Stomach (tissue), 9 donors: ENCODE data around the gene PHACTR3. TPM values are rescaled to one million over a fixed set of nuclear protein-coding genes. Genes with fewer than 3 reads are reported as not detected.

Experiments used
- DNase-seq, 2 donors: peaks; one replicate each; pipeline versions ENCODE4 v3.0.0 to v3.0.0-alpha.2; 2013 to 2019
- H3K27ac ChIP-seq, 5 donors: fragments of 200-600 bp in 4 of 5; sonication (generic) in 4 of 5; one replicate each; pipeline ENCODE4 v1.5.1; 2013 to 2019; ENCODE audit warnings: mild to moderate bottlenecking in 1 of 5, moderate library complexity in 1 of 5
- H3K27me3 ChIP-seq, 3 donors: fragments of 200-600 bp; sonication (generic); one replicate each; pipeline ENCODE4 v1.5.1; 2017 to 2019; ENCODE audit warnings: mixed run types in 1 of 3
- H3K36me3 ChIP-seq, 4 donors: fragments of 200-600 bp; sonication (generic); 1 replicate in 3 of 4; 2 replicates in 1 of 4; pipeline ENCODE4 v1.5.1; 2016 to 2019
- H3K4me1 ChIP-seq, 4 donors: fragments of 200-600 bp; sonication (generic); one replicate each; pipeline ENCODE4 v1.5.1; 2016 to 2019
- H3K4me3 ChIP-seq, 4 donors: fragments of 200-600 bp; sonication (generic) in 3 of 4; one replicate each; pipeline ENCODE4 v1.5.1; 2016 to 2019; ENCODE audit warnings: mild to moderate bottlenecking in 1 of 4
- H3K9me3 ChIP-seq, 4 donors: fragments of 200-600 bp; sonication (generic); one replicate each; pipeline ENCODE4 v1.5.1; 2016 to 2019
- EP300 ChIP-seq: sonication (generic); formaldehyde crosslinking; IDR thresholded peaks from one replicate; pipeline ENCODE4 v1.6.1; 2017; ENCODE audit warnings: antibody characterized with exemption
- POLR2A ChIP-seq, 4 donors: fragments of 450-650 bp; IDR thresholded peaks; one replicate each; pipeline ENCODE4 v1.6.1; 2016; ENCODE audit warnings: antibody characterized with exemption in 4 of 4, control low read depth in 2 of 4, mild to moderate bottlenecking in 1 of 4, moderate library complexity in 1 of 4
- POLR2AphosphoS5 ChIP-seq, 3 donors: sonication (generic); formaldehyde crosslinking; IDR thresholded peaks; one replicate each; pipeline ENCODE4 v1.6.1; 2016; ENCODE audit warnings: antibody characterized with exemption in 3 of 3
- WGBS, 5 donors: extraction: QIAGEN DNeasy Blood & Tissue Kit in 3 of 5; methylation state at CpG; one replicate each; pipeline versions ENCODE4 v1.1.5 to v1.1.7; 2013 to 2018; 5-methylcytosine and 5-hydroxymethylcytosine counted together
- intact Hi-C: fragments of 100-400 bp; cut with DNase I; formaldehyde crosslinking; loops from one replicate; pipeline ENCODE4 v1.15.1; 2023; ENCODE audit warnings: low total_unique reads
- polyA plus RNA-seq, 3 donors: library from polyadenylated mRNA; stranded (reverse); fragments of 200-250 nt; gene quantifications; one replicate each; pipeline ENCODE4 v1.2.3, GENCODE V29; 2013
- total RNA-seq, 5 donors: library from RNA; depleted of rRNA; stranded (reverse); fragments of >200 nt; gene quantifications; one replicate each; pipeline versions ENCODE4 v1.1.0 to v1.2.3, GENCODE V29; 2014 to 2016
- TF ChIP-seq, protein P1 (sequence below), 7 experiments: fragments of 450-650 bp in 4 of 7; fragments of 200-600 bp in 3 of 7; sonication (generic) in 3 of 7; IDR thresholded peaks; one replicate each; pipeline ENCODE4 v1.5.1; 2016 to 2019; ENCODE audit warnings: antibody characterized with exemption in 7 of 7, control low read depth in 2 of 7, mild to moderate bottlenecking in 1 of 7
- donor health status: healthy with polysubstance abuse.
- donor health status: Bipolar disorder and iron deficiency.
- donor health status: healthy.

Gene PHACTR3
- total and polyA plus RNA-seq, 8 donors: 0.55 to 3.7 (median 3.2) TPM; not detected in 3

DNA sequence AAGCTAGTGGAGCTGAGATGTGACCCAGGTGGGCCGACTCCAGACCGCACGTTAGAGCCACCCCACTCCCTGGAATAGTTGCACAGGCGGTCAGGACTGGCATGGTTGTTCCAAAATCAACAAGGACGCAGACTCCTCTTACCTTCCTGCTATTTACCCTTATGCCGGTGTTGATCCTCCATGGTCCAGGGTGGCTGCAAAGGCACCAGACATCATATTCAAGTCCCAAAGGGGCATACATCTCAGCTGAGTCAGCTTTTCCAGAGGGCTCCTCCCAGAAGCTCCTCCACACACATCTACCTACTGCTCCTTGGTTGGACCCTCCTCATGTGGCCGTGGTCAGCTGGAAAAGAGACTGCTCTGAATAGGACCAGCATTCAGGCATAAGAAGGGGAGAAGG, 216.9 kb downstream of the PHACTR3 start:
- H3K27me3 ChIP-seq: peaks cover 0 to 16% (median 0%) of the 10 kb centered on the region in 3 donors
- H3K36me3 ChIP-seq: no peaks in the 10 kb centered on the region
- no peaks in the 10 kb centered on the region for H3K9me3 ChIP-seq
- 91 to 97% (median 93%) methylated on average over 6 to 7 of the region's 7 CpGs for WGBS, 5 donors
- DNase-seq: no peak
- H3K4me1 ChIP-seq: peaks cover 0 to 11% (median 0%) of the 10 kb centered on the region in 4 donors
- intact Hi-C loops: no loop called here
- H3K27ac ChIP-seq: no peak overlapping the region
- H3K4me3 ChIP-seq: no peak overlapping the region
- TF ChIP-seq, protein P1, sequence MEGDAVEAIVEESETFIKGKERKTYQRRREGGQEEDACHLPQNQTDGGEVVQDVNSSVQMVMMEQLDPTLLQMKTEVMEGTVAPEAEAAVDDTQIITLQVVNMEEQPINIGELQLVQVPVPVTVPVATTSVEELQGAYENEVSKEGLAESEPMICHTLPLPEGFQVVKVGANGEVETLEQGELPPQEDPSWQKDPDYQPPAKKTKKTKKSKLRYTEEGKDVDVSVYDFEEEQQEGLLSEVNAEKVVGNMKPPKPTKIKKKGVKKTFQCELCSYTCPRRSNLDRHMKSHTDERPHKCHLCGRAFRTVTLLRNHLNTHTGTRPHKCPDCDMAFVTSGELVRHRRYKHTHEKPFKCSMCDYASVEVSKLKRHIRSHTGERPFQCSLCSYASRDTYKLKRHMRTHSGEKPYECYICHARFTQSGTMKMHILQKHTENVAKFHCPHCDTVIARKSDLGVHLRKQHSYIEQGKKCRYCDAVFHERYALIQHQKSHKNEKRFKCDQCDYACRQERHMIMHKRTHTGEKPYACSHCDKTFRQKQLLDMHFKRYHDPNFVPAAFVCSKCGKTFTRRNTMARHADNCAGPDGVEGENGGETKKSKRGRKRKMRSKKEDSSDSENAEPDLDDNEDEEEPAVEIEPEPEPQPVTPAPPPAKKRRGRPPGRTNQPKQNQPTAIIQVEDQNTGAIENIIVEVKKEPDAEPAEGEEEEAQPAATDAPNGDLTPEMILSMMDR (IDR thresholded peaks at IDR 0.05): no peak
- TF ChIP-seq POLR2A (IDR thresholded peaks at IDR 0.05): no peak
- no peak for TF ChIP-seq EP300
- TF ChIP-seq POLR2AphosphoS5 (IDR thresholded peaks at IDR 0.05): no peak

DNA sequence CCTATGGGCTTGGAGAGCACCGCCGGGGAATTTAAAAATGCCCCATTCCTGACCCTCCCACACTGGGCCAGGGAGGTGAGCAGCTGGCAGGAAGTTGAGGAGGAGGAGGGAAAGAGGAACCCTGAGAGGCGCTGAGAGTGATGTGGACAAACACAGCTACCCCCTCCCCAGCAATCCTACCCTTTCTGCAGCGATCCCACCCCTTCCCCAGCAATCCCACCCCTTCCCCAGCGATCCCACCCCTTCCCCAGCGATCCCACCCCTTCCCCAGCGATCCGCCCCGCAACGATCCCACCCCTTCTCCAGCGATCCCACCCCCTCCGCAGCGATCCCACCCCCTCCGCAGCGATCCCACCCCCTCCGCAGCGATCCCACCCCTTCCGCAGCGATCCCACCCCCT, 217.4 kb downstream of the PHACTR3 start:
- no peaks in the 10 kb centered on the region for H3K36me3 ChIP-seq
- no peak for DNase-seq
- peaks cover 0 to 11% (median 0%) of the 10 kb centered on the region in 4 donors for H3K4me1 ChIP-seq
- H3K9me3 ChIP-seq: no peaks in the 10 kb centered on the region
- intact Hi-C loops: no loop called here
- no peak overlapping the region for H3K4me3 ChIP-seq
- 75 to 85% (median 78%) methylated on average over 4 to 18 of the region's 19 CpGs for WGBS, 5 donors
- H3K27ac ChIP-seq: no peak overlapping the region
- TF ChIP-seq POLR2A (IDR thresholded peaks at IDR 0.05) (no peak), POLR2AphosphoS5 (IDR thresholded peaks at IDR 0.05) (no peak), EP300 (no peak)
- TF ChIP-seq, protein P1 (IDR thresholded peaks at IDR 0.05): no peak
- peaks cover 0 to 16% (median 0%) of the 10 kb centered on the region in 3 donors for H3K27me3 ChIP-seq

DNA sequence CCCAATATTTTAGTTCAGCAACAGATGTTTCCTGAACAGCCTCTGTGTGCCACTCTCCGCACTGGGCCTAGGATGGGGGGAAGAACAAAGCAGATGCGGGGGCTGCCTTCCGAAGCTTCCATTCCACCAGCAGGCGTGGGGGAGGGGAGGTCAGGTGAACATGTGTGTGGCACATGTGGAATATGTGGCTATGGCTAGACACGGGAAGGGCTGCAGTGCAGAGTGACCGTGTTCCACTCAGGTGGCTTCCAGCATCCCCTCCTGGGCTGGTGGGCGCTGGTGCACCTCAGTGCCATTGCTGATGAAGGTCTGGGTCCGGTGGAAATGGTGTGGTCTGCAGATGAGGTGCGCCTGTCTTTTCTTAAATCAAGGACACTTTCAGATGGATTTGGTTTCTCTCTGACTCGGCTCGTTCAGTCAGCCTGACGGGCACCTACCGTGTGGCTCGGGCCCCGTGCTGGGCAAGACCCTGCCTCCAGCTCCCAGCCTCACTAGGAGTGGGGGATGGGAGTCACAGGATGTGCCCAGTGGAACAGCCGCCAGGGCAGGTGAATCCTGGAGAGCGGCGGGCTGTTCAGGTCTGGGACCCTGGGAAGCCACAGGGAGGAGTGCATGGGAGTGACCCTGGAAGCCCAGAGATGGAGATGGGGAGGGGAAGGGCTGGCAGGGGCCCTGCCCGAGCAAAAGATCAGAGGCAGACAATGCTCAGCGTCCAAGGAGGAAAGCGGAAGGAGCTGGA, 218.1 kb downstream of the PHACTR3 start:
- H3K4me3 ChIP-seq: no peak overlapping the region
- no peak for DNase-seq
- H3K36me3 ChIP-seq: no peaks in the 10 kb centered on the region
- H3K27ac ChIP-seq: no peak overlapping the region
- no peak for TF ChIP-seq POLR2AphosphoS5 (IDR thresholded peaks at IDR 0.05)
- TF ChIP-seq, protein P1 (IDR thresholded peaks at IDR 0.05): no peak
- no peak for TF ChIP-seq POLR2A (IDR thresholded peaks at IDR 0.05)
- no peak for TF ChIP-seq EP300
- peaks cover 0 to 11% (median 0%) of the 10 kb centered on the region in 4 donors for H3K4me1 ChIP-seq
- H3K27me3 ChIP-seq: peaks cover 0 to 16% (median 0%) of the 10 kb centered on the region in 3 donors
- WGBS, 5 donors: 76 to 85% (median 82%) methylated on average over 20 to 21 of the region's 21 CpGs
- H3K9me3 ChIP-seq: no peaks in the 10 kb centered on the region
- intact Hi-C loops: no loop called here

DNA sequence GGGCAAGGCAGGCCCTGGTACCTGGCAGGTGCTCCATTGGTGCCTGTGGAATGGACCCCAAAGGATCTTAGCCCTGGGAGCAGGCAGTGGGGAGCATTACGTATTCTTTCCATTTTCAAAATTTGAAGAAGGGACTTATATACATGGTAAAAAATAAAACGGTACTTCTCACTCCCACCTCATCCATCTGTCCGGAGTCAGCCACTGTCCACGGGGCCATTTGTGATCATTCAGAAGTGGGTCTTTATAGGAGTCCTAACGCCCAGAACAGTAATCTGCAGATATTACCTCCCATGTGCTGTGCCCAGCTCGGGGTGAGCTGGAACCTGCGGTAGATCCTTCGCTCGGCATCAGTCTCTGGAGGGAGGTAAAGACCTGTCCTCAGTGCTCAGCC, 218.7 kb downstream of the PHACTR3 start:
- no peak overlapping the region for H3K4me3 ChIP-seq
- DNase-seq: no peak
- no peaks in the 10 kb centered on the region for H3K9me3 ChIP-seq
- peaks cover 0 to 11% (median 0%) of the 10 kb centered on the region in 4 donors for H3K4me1 ChIP-seq
- peaks cover 0 to 16% (median 0%) of the 10 kb centered on the region in 3 donors for H3K27me3 ChIP-seq
- intact Hi-C loops: no loop called here
- TF ChIP-seq POLR2AphosphoS5 (IDR thresholded peaks at IDR 0.05) (no peak), EP300 (no peak), POLR2A (IDR thresholded peaks at IDR 0.05) (no peak)
- TF ChIP-seq, protein P1 (IDR thresholded peaks at IDR 0.05): no peak
- 73 to 91% (median 83%) methylated on average over 9 of the region's 9 CpGs for WGBS, 5 donors
- H3K36me3 ChIP-seq: no peaks in the 10 kb centered on the region
- H3K27ac ChIP-seq: no peak overlapping the region
